IPS-20b (cell line): Measurements from ENCODE around the gene MYO19.
"Not testable (repeated sequence)": the region's sequence is repeated elsewhere in the genome, so short reads cannot be mapped to it uniquely, and the experiment has no call there.

Experiments used
- H3K27ac ChIP-seq: one replicate; pipeline ENCODE4 v1.5.1; 2013; ENCODE audit warnings: low read length
- H3K27me3 ChIP-seq: 2 replicates; pipeline ENCODE4 v1.6.1; 2013; ENCODE audit warnings: mild to moderate bottlenecking, low read length, inconsistent platforms; ENCODE audit not compliant: insufficient read depth
- H3K36me3 ChIP-seq: 2 replicates; pipeline ENCODE4 v1.6.1; 2013; ENCODE audit warnings: low read depth, mild to moderate bottlenecking, inconsistent platforms, low read length, moderate library complexity; ENCODE audit not compliant: insufficient read depth
- H3K4me1 ChIP-seq: 2 replicates; pipeline ENCODE4 v1.6.1; 2013; ENCODE audit warnings: mild to moderate bottlenecking, control low read depth, inconsistent platforms, low read length, moderate library complexity; ENCODE audit not compliant: insufficient read depth
- H3K4me3 ChIP-seq: 2 replicates; pipeline ENCODE4 v1.5.1; 2013; ENCODE audit warnings: mild to moderate bottlenecking, low read length, inconsistent platforms
- H3K9ac ChIP-seq: 2 replicates; pipeline ENCODE4 v1.6.1; 2013; ENCODE audit warnings: low read depth, mild to moderate bottlenecking, inconsistent platforms, low read length, moderate library complexity
- H3K9me3 ChIP-seq: 2 replicates; pipeline ENCODE4 v1.6.1; 2013; ENCODE audit warnings: mild to moderate bottlenecking, low read depth, low read length, inconsistent platforms; ENCODE audit not compliant: insufficient read depth

Gene MYO19

GRCh38 chr17:36527621-36528250 is 6.9 kb downstream of the MYO19 start:
- Histone ChIP-seq H3K9me3 (no peaks in the 10 kb centered on the region), H3K36me3 (peaks cover 94% of the 10 kb centered on the region), H3K9ac (no peak overlapping the region), H3K27me3 (no peaks in the 10 kb centered on the region), H3K4me3 (no peak overlapping the region), H3K27ac (no peak overlapping the region), H3K4me1 (no peaks in the 10 kb centered on the region)

- Histone ChIP-seq H3K27ac (no peak overlapping the region), H3K4me1 (no peaks in the 10 kb centered on the region), H3K27me3 (no peaks in the 10 kb centered on the region), H3K9me3 (no peaks in the 10 kb centered on the region), H3K4me3 (no peak overlapping the region), H3K9ac (no peak overlapping the region), H3K36me3 (peaks cover 93% of the 10 kb centered on the region)
These were observed 8.8 kb downstream of the MYO19 start for GRCh38 chr17:36525888-36526287.

- Histone ChIP-seq H3K4me3 (no peak overlapping the region), H3K36me3 (peaks cover 94% of the 10 kb centered on the region), H3K9me3 (no peaks in the 10 kb centered on the region), H3K4me1 (no peaks in the 10 kb centered on the region), H3K27me3 (no peaks in the 10 kb centered on the region), H3K9ac (no peak overlapping the region), H3K27ac (no peak overlapping the region)
These were observed 9.6 kb downstream of the MYO19 start for GRCh38 chr17:36525113-36525512.

GRCh38 chr17:36524428-36524876 is 10.2 kb downstream of the MYO19 start:
- Histone ChIP-seq H3K27ac (no peak overlapping the region), H3K36me3 (peaks cover 94% of the 10 kb centered on the region), H3K4me1 (no peaks in the 10 kb centered on the region), H3K4me3 (no peak overlapping the region), H3K9ac (no peak overlapping the region), H3K27me3 (no peaks in the 10 kb centered on the region), H3K9me3 (no peaks in the 10 kb centered on the region)

- Histone ChIP-seq H3K4me3 (no peak overlapping the region), H3K27me3 (no peaks in the 10 kb centered on the region), H3K27ac (no peak overlapping the region), H3K36me3 (peaks cover 93% of the 10 kb centered on the region), H3K9me3 (no peaks in the 10 kb centered on the region), H3K9ac (no peak overlapping the region), H3K4me1 (no peaks in the 10 kb centered on the region)
These were observed 11.6 kb downstream of the MYO19 start for GRCh38 chr17:36523113-36523512.

- no peak overlapping the region for H3K4me3 ChIP-seq
- H3K9ac ChIP-seq, result no peak overlapping the region
- peaks cover 97% of the 10 kb centered on the region for H3K36me3 ChIP-seq
- no peaks in the 10 kb centered on the region for H3K4me1 ChIP-seq
- H3K9me3 ChIP-seq, result no peaks in the 10 kb centered on the region
- H3K27me3 ChIP-seq, result no peaks in the 10 kb centered on the region
- H3K27ac ChIP-seq, result no peak overlapping the region
These were observed 18.8 kb downstream of the MYO19 start for GRCh38 chr17:36515837-36516236.

- Histone ChIP-seq H3K9me3 (no peaks in the 10 kb centered on the region), H3K36me3 (peaks cover 97% of the 10 kb centered on the region), H3K9ac (no peak overlapping the region), H3K27me3 (no peaks in the 10 kb centered on the region), H3K27ac (no peak overlapping the region), H3K4me1 (no peaks in the 10 kb centered on the region), H3K4me3 (no peak overlapping the region)
These were observed 19.8 kb downstream of the MYO19 start for GRCh38 chr17:36514856-36515255.

GRCh38 chr17:36512641-36513040 is 22.0 kb downstream of the MYO19 start:
- no peak overlapping the region for H3K9ac ChIP-seq
- no peaks in the 10 kb centered on the region for H3K9me3 ChIP-seq
- no peaks in the 10 kb centered on the region for H3K4me1 ChIP-seq
- H3K27ac ChIP-seq, result no peak overlapping the region
- no peak overlapping the region for H3K4me3 ChIP-seq
- H3K36me3 ChIP-seq, result peaks cover 99% of the 10 kb centered on the region
- H3K27me3 ChIP-seq, result no peaks in the 10 kb centered on the region

GRCh38 chr17:36511216-36511615 is 23.5 kb downstream of the MYO19 start:
- Histone ChIP-seq H3K27me3 (no peaks in the 10 kb centered on the region), H3K27ac (no peak overlapping the region), H3K4me1 (no peaks in the 10 kb centered on the region), H3K9me3 (no peaks in the 10 kb centered on the region), H3K36me3 (peaks cover 99% of the 10 kb centered on the region), H3K4me3 (no peak overlapping the region), H3K9ac (no peak overlapping the region)

- Histone ChIP-seq H3K4me3 (no peak overlapping the region), H3K4me1 (no peaks in the 10 kb centered on the region), H3K36me3 (peaks cover 99% of the 10 kb centered on the region), H3K9ac (no peak overlapping the region), H3K27me3 (no peaks in the 10 kb centered on the region), H3K9me3 (no peaks in the 10 kb centered on the region), H3K27ac (no peak overlapping the region)
These were observed 24.0 kb downstream of the MYO19 start for GRCh38 chr17:36510636-36511035.

GRCh38 chr17:36509272-36509985 is 25.2 kb downstream of the MYO19 start:
- Histone ChIP-seq H3K27ac (no peak overlapping the region), H3K36me3 (peaks cover 100% of the 10 kb centered on the region), H3K9ac (no peak overlapping the region), H3K4me3 (no peak overlapping the region), H3K27me3 (no peaks in the 10 kb centered on the region), H3K4me1 (no peaks in the 10 kb centered on the region), H3K9me3 (no peaks in the 10 kb centered on the region)

GRCh38 chr17:36508439-36508838 is 26.2 kb downstream of the MYO19 start:
- H3K4me3 ChIP-seq, H3K9ac ChIP-seq, H3K27ac ChIP-seq, H3K9me3 ChIP-seq, H3K27me3 ChIP-seq, H3K4me1 ChIP-seq: not testable (repeated sequence)
- H3K36me3 ChIP-seq, result peaks cover 100% of the 10 kb centered on the region
